Dedifferentiated amniotic fluid mesenchymal stem cell (primary cell): ENCODE data around the gene SCRG1.

ENCODE experiments used
- DNase-seq: peaks from one replicate; pipeline ENCODE4 v3.0.0-alpha.2; 2016; ENCODE audit errors: extremely low spot score

SCRG1 gene

DNA sequence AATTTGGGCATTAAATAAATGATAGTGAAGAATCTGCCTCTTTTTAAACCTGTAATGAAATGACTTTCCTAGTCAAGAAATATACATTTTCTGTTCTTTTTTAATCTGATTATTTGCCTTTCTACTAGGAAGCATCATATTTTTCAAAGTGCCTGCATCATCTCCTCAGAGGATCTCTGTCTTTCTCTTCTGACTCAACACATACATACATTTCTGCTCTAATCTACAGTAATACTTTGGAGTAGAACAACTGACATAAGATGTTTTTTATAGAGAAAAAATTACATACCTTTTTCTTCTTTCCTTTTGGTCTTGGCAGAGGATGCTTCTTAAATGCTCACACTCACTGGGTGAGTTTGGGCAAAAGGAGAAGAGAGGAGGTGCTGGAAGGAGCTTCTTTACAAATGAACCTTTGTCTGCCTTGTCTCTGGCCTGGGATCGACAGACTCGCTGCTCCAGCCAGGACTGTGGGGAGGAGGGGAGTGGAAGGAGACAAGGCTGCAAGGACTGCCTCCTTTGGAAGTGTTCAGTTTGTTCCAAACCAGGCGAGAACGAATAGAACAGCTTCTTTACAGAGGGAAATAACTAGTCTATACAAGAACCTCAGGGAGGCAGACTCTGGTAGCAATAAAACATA, at the start of gene SCRG1:
TSS of gene SCRG1 (minus strand) at position 338 of the 637 bp plus-strand sequence. CDS start 7,702 bp downstream, outside the sequence.
- no peak for DNase-seq

DNA sequence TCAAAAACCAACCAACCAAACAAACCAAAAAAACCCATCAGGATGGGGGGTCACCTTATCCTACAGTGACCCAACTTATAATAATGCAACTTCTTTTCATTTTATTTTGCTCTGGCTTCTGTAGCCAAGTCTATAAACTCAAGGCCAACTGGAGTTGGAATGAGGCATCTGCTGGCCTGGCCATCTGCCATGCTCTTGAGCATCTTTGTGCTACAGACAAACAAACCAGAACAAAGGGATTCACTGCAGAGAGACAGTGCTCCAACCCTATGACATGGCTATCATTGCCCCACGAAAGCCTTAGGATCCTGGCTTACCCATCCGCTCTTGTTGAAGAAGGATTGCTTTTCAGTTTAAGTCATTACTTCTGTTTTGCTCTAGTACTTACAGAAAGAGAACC, 49.2 kb upstream of the SCRG1 start:
- DNase-seq: no peak

DNA sequence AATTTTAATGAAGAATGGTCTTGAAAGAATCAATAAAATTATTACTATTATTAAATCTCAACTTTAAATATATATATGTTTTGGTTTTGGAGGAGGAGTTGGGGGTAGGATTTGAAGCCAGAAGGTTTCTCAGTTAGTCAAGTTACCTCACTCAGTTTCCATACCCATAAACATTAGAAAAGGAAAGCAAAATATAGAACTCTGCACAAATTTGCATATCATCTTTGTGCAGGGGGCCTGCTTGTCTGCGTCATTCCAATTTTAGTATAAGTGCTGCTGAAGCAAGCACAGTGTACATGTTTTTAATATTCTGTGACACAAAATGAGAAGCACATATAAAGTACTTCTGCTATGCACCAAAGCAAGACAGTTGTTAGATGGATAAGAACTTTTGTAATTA, 47.5 kb upstream of the SCRG1 start:
- no peak for DNase-seq

DNA sequence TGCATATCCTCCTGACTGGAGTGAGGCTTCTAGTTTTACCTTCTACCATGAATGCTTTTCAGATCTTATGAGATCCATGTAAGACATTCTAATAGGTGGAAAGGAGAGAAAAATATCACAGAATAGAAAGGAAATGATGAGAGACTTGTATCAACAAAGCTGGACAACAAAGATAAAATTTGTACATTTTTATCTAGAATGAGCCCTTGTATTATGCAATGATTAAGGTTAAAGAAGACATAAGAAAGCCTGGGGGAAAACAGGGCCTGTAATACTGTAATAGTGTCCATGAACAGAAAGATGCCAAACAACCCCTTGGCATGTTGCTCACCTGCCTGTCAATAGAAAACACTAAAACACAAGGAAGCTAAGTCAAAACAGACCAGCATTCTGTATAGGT, 44.2 kb upstream of the SCRG1 start:
- no peak for DNase-seq

DNA sequence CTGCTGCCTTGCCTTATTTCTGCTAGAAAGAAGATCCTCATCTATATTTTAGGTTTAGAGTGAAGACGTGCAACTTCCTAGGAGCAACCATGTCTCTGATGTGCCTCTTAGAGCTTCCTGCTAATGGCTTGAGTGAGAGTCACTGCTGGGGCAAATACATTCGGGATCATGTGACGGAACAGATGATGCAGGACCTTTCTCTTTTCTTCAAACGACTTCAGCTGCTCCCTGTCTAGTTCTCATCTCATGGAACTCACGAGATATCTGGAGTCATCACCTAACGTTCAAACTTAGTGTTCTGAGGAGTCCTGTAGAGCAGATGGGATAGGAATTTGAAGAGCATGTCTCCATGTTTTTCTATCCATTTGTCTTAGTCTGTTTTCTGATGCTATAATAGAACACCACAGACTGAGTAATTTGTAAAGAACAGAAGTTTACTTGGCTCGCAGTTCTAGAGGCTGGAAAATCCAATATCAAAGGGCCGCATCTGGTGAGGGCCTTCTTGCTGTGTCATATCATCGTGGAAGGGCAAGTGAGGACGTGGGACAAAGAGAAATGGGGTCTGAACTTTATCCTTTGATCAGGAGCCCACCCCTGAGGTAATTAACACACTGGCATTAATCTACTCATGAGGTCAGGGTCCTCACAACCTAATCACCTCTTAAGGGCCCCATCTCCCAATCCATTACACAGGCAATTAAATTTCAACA, 43.5 kb upstream of the SCRG1 start:
- DNase-seq: no peak

DNA sequence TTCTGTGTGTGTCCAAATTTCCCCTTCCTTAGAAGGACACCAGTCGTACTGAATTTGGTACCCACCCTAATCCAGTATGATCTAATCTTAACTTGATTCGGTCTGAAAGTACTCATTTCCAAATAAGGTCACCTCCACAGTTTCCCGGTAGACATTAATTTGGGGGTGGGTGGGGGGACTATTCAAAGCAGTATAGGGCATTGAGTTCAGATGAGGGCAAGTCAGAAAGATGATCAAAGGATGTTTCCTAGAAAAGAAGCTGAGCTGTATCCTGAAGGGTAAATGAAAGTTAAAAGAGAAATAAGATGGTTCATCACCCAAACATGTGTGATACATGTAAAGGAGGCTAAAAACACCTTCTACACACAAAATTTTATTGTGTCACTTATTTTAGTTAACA, 42.0 kb upstream of the SCRG1 start:
- no peak for DNase-seq

DNA sequence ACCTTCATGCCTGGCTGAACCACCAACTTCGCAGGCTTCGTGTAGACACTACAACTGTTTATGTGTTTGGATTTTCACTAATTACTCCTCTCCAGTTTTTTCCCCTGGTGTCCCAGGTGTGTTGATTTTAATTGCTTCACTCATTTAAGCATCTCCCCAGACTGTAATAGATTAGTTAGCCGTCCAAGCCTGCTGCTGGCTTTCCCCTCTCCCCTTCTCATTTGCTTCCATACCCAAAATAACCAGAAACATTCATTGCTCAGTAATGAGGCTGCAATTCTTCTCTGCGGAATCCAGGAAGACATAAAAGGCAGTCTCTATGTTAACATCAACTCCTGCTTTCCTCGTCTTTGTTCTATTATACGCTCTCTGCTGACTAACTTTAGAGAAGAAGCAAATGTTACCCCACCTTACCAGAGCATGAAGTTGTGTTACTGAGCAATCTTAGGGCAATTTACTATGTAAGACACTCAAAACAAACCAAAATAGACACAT, 37.9 kb upstream of the SCRG1 start:
- DNase-seq: no peak

DNA sequence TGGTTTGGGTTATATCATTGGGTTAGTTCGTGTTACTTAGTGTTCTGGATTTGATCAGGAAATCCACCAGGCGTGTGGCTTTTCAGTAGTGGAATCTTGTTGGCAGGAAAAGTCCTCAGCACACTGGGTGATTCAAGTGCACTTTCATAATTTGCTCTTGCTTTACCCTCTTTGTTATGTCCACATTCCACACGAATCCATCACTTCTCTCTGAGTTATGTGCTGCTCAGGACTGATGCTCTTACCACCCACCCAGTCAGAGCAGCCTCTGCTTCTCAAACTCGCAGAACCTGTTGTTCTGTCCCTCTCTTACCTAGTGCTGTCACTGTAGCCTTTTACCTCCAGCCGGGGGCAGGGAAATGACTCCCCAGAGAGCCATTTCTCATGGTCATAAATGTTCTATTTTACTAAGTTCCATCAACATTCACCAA, 37.2 kb upstream of the SCRG1 start:
- peak; percentile 83 for DNase-seq

DNA sequence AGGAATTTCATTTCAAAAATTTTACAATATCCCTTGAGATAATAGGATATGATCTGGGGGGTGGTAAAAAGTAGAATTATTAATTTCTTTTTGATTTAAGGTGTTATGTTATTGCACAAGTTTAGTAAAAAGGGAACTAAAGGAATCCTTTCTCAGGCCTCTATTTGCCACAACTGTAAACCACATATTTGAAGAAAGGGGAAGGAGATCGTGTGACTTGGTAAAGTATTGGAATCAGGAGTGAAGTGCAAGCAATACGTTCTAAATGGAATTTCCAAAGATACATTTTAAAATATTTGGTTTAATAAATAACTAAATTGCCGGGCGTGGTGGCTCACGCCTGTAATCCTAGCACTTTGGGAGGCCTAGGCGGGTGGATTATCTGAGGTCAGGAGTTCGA, 35.3 kb upstream of the SCRG1 start:
- no peak for DNase-seq

DNA sequence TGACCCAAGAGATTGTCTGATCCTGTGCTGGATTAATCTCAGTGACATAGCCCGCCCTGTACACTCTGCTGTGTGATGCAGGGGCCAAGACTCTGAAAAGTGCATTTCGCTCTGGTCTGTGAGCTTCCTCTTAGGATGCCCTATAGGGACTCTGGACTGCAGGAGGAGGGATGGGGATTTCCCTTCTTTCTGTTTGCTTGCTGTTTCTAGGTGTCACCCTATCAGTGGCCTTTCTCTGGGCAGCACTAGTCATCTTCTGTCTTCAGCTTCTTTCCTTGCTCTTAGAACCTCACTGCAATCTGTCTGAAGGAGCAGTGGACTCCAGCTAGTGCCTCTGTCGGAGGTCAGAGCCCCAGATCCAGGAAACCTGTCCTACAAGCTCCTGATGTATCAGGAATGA, 34.5 kb upstream of the SCRG1 start:
- DNase-seq: no peak

DNA sequence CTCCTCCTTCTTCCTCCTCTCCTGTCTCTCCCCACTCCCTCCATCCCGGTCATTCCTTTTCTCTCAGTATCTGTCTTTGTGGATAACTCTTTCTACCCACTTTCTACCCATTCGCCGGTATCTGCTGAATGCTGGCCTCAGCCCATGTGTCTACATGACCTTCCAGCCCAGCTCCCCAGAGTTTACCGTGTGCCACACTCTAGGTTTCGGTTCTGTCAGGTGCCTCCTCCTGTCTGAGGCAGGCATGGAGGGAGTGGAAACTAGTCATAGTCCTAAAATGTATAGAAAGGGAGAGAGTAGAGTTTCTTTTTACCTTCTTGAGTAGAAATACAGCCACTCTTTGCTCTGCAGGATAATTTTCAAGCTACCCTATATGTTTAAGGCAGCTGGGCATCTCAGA, 33.5 kb upstream of the SCRG1 start:
- no peak for DNase-seq

DNA sequence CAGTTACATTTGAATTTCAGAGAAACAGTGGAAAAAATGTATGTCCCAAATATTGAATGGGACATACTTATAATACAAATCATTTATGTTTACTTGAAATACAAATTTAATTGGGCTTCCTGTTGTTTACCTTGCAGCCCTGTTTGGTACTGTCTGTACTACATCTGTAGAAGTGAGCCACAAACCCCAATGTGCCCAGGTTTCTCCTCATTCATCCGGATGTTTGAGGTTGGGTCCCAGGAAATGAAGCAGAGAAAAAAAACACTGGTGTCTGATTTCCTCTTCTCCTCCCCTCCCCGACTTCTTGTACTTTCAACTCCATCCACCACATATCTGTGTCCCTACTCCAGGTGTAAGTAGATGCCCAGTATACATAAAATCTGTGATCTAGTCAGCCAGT, 27.1 kb upstream of the SCRG1 start:
- DNase-seq: no peak

DNA sequence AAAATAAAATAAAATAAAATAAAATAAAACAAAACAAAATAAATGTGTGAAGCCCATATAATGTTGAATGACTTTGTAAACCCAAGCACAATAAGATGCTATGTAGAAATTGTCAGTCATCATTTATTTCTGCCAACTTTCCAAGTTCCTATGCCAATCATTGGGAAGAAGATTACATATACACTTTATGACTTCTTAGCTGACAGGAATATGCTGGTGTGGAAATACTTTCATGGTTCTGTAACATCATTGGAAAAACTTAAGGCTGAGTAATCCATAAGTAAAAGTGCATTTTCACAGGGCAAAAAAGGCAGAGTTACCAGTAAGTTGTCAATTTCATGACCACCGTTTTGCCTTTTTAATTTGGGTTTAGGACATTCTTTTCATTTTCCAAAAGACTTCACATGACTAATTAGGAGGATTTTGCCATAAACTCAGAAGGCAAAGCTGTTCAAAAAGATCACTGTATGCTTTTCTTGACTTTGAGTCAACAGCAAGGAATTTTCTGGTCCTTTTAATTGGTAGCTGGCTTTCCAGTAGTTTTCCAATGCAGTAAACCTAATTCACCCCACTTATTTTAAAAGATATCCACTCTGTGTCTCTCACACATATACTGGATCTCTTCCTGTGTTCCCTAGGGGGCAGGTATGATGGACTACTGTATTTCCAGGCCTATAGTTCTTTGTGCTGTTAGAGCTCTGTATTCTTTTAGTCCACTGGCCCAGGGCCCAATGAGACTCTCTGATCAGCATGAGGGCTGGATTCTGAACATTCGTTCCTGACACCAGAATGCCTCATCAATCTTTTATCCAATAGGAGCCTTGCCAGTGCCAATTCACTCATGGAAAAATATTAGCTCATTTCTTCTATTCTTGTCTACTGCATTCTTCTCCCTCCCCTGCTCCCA, 26.2 kb upstream of the SCRG1 start:
- DNase-seq: peak; percentile 52

DNA sequence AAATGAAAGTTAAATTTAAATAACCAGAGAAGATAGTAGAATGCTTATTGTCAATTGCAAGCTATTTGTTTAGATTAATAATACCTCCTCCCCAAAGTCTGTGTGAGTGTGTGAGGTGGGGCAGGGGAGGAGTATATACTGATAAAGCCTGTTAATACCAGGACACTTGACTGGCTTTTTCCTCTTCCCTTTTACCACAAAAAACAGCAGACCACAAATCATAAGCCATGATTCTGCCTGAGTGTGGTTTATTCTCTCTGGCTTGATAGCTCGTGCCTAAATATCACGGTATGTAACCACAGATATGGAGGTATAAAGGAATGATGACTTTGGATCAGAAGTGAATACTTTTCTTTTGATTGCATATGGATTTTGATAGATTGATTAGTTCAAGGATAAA, 21.9 kb upstream of the SCRG1 start:
- no peak for DNase-seq

DNA sequence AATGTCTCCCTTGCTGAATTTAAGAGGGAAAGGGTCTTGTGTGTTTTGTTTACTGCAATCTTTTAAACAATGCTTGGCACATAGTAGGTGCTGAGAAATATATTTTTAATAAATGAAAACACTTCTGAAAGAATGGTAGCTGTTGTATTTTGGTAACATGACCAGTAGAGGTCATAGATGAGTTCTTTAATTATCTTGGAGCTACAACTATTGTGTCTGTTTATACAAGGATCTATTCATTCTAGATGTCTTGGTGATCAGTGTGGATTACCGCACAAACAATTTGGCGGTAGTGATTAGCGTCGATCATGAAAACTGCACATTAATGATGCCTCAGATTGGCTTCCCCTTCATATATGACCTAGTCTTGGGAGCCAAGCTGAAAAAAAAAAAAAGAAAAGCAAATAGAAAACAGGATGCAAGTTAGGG, 21.4 kb upstream of the SCRG1 start:
- DNase-seq: peak; percentile 27

DNA sequence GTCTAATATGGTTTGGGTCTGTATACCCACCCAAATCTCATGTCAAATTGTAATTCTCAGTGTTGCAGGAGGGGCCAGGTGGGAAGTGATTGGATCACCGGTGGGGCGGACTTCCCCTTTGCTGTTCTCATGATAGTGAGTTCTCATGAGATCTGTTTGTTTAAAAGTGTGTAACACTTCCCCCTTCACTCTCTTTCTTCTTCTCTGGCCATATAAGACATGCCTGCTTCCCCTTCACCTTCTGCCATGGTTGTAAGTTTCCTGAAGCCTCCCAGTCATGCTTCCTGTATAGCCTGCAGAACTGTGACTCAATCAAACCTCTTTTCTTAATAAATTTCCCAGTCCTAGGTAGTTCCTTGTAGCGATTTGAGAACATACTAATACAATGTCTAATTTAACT, 19.7 kb upstream of the SCRG1 start:
- no peak for DNase-seq

DNA sequence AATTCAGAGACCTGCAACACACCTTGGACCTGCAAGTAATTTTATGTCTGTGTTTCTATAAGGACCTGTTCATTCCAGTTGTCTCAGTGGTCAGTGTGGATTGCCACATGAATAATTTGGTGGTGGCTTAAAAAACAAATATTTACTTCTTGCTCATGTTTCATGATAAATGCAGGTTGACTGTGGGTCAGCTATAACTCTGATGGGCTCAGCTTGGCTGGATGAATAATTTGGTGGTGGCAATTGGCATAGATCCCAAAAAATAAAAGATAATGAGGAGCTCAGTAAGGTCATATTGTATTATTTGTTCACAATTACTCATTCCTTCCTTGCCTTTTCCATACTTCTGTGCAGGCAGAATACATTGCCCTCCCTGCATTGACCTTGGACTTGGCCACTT, 18.9 kb upstream of the SCRG1 start:
- no peak for DNase-seq

DNA sequence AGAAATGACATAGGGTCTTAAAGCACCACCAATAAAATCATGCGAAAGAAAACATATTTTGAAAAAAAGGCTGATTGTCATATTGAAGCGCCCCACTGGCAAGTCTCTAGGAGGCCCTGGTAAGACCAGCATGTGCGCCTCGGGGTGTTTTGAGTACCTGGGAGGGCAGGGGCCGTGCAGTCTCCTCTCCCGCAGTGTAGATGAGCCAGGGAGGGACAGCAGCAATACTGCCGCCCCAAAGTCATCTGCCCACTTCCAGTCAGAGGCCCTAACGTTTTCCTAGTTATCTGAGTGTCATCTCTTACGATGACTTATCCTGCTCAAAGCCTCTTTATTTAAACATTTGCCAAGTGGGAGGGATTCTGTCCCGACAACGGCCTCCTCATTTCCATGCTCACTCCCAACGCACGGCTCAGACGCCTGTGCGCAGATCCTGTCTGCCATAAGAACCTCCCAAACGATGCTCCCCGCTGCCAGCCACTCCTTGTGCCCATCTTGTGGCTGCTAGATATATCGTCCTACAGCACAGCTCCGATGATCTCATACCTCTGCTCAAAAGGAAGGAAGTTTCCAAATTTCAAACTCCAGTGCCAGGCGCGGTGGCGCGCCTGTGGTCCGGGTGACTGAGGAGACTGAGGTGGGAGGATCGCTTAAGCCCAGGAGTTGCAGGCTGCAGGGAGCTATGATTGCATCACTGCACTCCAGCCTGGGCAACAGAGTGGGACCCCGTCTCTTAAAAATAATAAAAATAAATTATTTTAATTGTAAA, 17.2 kb upstream of the SCRG1 start:
- DNase-seq: no peak

DNA sequence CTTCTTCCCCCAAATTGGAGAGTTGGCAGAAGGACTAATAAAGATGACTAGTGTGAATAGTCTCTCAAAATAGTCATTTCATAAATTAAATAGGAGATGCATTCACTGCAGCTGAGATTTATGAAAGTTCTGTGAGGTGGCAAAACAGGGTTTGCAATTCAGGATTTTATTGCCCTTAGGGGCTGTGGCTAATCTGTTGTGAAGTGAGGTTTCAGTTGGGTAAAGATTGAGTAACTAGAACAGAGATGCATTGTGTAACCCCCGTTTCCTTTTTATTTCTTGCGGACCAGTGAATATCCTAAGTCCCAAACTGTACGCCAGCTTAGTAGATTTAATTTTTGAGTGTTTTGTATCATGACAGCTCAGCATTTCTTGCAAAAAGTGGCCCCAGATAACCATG, 16.2 kb upstream of the SCRG1 start:
- no peak for DNase-seq

DNA sequence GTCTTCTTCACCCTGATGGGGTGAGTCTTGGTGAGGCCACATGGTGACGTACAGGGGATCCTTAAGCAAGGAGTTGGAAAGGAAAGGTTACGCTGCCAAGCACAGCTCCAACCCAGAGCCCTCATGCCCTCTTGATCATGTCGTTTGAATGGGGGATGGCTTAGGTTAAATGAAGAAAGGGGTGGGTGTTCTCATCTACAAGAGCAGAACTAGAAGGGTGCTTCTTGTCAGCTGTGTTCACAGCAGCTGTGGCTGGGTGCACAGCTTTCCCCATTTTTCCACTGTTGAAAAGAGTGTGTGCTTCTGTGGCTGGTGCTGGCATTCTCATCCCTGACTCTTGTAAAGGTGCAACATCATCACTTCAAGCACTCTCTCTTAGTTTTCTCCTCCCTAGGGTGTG, 15.5 kb upstream of the SCRG1 start:
- DNase-seq: no peak

DNA sequence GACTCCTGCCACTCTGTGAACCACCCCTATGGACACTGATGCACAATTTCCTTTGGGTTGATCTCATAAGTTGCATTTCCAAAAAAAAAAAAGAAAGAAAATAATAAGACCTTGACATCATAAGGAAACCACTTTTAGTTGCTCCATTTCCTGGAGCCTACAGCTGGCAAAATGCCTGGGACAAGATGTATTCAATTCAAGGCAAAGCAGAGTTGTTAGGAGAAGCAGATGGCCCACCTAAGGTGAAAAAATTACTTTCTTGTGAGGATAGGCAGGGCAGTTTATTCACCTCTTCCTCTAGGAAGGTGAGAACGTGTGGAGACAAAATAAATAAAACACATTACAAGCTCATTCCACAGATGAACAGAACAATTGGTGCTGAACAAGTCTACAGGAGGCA, 14.1 kb upstream of the SCRG1 start:
- no peak for DNase-seq
